Subcutaneous adipose tissue (tissue), 4 donors: ENCODE measurements around the gene CXCR4. TPM values are rescaled to one million over a fixed set of nuclear protein-coding genes. Genes with fewer than 3 reads are reported as not detected.

Experiments used
- total RNA-seq, 4 donors: library from RNA; depleted of rRNA; stranded (reverse); fragments of >200 nt; gene quantifications; one replicate each; pipeline ENCODE4 v1.1.0, GENCODE V29; 2016
- TF ChIP-seq, protein P1 (sequence below): fragments of 450-650 bp; IDR thresholded peaks from one replicate; pipeline ENCODE4 v1.5.1; 2016; ENCODE audit warnings: low read depth, mild to moderate bottlenecking, control low read depth, antibody characterized with exemption, moderate library complexity

The CXCR4 gene
- total RNA-seq, 4 donors from 2014 or later = 4.1 to 114 (median 35.7) TPM

GRCh38 chr2:136069773-136070172 lies 48.2 kb downstream of the CXCR4 start:
- TF ChIP-seq, protein P1, sequence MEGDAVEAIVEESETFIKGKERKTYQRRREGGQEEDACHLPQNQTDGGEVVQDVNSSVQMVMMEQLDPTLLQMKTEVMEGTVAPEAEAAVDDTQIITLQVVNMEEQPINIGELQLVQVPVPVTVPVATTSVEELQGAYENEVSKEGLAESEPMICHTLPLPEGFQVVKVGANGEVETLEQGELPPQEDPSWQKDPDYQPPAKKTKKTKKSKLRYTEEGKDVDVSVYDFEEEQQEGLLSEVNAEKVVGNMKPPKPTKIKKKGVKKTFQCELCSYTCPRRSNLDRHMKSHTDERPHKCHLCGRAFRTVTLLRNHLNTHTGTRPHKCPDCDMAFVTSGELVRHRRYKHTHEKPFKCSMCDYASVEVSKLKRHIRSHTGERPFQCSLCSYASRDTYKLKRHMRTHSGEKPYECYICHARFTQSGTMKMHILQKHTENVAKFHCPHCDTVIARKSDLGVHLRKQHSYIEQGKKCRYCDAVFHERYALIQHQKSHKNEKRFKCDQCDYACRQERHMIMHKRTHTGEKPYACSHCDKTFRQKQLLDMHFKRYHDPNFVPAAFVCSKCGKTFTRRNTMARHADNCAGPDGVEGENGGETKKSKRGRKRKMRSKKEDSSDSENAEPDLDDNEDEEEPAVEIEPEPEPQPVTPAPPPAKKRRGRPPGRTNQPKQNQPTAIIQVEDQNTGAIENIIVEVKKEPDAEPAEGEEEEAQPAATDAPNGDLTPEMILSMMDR = no peak

GRCh38 chr2:136068581-136069227 lies 49.2 kb downstream of the CXCR4 start:
- TF ChIP-seq, protein P1 = no peak

DNA sequence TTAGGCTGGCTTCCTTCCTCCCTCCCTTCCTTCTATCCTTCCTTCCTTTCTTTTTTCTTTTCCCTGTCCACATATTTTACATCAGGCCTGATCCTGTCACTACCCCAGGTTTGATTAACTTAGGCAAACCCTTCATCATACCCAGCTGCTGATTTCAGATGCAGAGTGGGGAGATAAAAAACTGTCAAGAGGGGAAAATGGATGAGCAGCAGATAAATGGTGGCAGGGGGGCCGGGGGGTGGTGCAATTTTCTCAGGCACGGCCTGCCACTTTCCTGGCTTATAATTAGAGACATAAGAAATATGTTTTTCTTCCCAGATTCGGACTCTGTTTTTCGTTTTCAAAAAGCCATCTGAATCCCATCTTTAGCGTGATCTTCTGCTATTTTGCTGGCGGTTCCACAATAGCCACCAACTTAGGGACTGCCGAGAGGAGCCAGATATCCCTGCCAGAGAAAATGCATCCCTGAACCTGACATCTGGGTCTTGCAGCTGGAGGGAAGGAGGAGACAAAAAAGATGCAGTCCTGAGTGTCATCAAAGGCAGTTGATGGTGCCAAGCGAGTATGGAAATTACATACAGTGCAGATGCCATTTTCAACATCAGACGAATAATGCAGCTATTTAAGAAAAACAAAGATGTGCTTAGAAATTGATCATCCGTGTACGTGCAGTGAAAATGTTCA lies 49.9 kb downstream of the CXCR4 start:
- TF ChIP-seq, protein P1 = no peak

DNA sequence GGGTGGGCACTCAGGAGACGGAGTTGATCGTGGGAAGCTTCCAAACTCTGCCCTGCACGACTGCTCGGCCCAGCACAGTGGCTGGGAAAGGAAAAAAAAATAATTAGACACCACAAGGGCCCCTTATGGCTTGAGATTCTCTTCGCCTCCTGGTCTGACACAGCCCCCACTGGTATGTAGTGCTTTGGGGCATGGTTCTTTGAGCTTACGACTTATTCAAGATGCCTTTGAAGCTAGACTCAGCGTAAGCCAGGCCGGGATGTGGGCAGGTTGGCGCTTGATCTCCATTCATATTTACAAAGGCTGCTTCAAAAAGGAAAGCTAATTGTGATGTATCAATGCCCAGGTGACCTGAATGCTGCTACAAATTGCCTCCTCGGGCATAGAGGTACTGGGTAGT lies 50.5 kb downstream of the CXCR4 start:
- TF ChIP-seq, protein P1 = no peak

- TF ChIP-seq, protein P1 = no peak
Measured at GRCh38 chr2:136065907-136066306, 52.0 kb downstream of the CXCR4 start.

DNA sequence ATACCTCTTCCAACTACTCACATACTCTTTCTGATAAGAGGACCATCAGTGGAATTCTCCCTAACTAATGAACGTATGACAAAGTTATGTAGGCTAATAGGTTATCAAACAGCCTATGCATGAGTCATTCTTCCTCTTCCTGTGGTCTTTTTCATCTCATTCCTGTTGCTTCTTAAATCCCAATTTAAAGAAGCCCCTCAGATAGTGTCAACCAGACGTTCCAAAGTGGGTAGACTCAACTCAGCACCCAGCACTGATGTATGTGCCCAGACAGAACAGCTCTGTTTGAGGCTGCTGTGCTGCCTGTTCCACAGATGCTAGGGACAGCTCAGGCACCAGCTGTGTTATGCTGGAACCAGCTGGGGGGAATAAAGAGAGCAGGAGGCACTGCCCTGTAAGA lies 52.6 kb downstream of the CXCR4 start:
- TF ChIP-seq, protein P1 = no peak

Other genes with a start within 250 kb of the CXCR4 start
- 10 to 100 TPM; 11.2 to 22.0 (median 13.8) TPM for gene MCM6, start 241.7 kb downstream of the CXCR4 start, total RNA-seq
- gene DARS1, start 132.5 kb downstream of the CXCR4 start, total RNA-seq = 100 to 1,000 TPM in 1 of 4 donors, 10 to 100 TPM in 3; 71.4 to 112 (median 81.2) TPM